Gastroesophageal sphincter (tissue), 4 donors: ENCODE results near the gene OR5B2. TPM values are rescaled to one million over a fixed set of nuclear protein-coding genes. Genes with fewer than 3 reads are reported as not detected.

Source experiments
- ATAC-seq: fragments of 150-250 bp; one replicate; pipeline ENCODE4 v1.9.1; 2016; ENCODE audit warnings: mild to moderate bottlenecking, moderate library complexity
- H3K27ac ChIP-seq, 4 donors: fragments of 200-600 bp; sonication (generic) in 3 of 4; 1 replicate in 3 of 4; 2 replicates in 1 of 4; pipeline ENCODE4 v1.5.1; 2016 to 2019
- H3K27me3 ChIP-seq: fragments of 200-600 bp; sonication (generic); one replicate; pipeline ENCODE4 v1.5.1; 2019
- H3K36me3 ChIP-seq, 2 donors: fragments of 200-600 bp; sonication (generic); one replicate each; pipeline ENCODE4 v1.5.1; 2019; ENCODE audit warnings: control low read depth in 1 of 2
- H3K4me1 ChIP-seq, 3 donors: fragments of 200-600 bp; sonication (generic); 1 replicate in 2 of 3; 2 replicates in 1 of 3; pipeline ENCODE4 v1.5.1; 2016 to 2019; ENCODE audit warnings: control low read depth in 2 of 3
- H3K4me3 ChIP-seq, 2 donors: fragments of 200-600 bp; sonication (generic); one replicate each; pipeline ENCODE4 v1.5.1; 2019; ENCODE audit warnings: mild to moderate bottlenecking in 1 of 2, moderate library complexity in 1 of 2
- H3K9me3 ChIP-seq, 3 donors: fragments of 200-600 bp; sonication (generic); one replicate each; pipeline ENCODE4 v1.5.1; 2017 to 2019; ENCODE audit warnings: control low read depth in 2 of 3
- EP300 ChIP-seq: sonication (generic); formaldehyde crosslinking; IDR thresholded peaks from one replicate; pipeline ENCODE4 v1.6.1; 2017; ENCODE audit warnings: antibody characterized with exemption, mild to moderate bottlenecking
- POLR2A ChIP-seq, 2 donors: fragments of 450-650 bp; IDR thresholded peaks; one replicate each; pipeline ENCODE4 v1.6.1; 2017; ENCODE audit warnings: antibody characterized with exemption in 2 of 2, mild to moderate bottlenecking in 2 of 2, moderate library complexity in 1 of 2
- POLR2AphosphoS5 ChIP-seq: sonication (generic); formaldehyde crosslinking; IDR thresholded peaks from one replicate; pipeline ENCODE4 v1.6.1; 2017; ENCODE audit warnings: antibody characterized with exemption
- WGBS, 2 donors: methylation state at CpG; one replicate each; pipeline ENCODE4 v1.1.5; 2018; ENCODE audit warnings: low coverage in 1 of 2; 5-methylcytosine and 5-hydroxymethylcytosine counted together
- total RNA-seq, 4 donors: library from RNA; depleted of rRNA; stranded (reverse); fragments of >200 nt; gene quantifications; one replicate each; pipeline ENCODE4 v1.1.0, GENCODE V29; 2016
- TF ChIP-seq, protein P1 (sequence below), 4 experiments: fragments of 200-600 bp in 2 of 4; fragments of 450-650 bp in 2 of 4; sonication (generic) in 1 of 4; IDR thresholded peaks; one replicate each; pipeline ENCODE4 v1.5.1; 2017 to 2019; ENCODE audit warnings: antibody characterized with exemption in 4 of 4, mild to moderate bottlenecking in 2 of 4, moderate library complexity in 2 of 4

OR5B2 gene
- not detected for total RNA-seq

DNA sequence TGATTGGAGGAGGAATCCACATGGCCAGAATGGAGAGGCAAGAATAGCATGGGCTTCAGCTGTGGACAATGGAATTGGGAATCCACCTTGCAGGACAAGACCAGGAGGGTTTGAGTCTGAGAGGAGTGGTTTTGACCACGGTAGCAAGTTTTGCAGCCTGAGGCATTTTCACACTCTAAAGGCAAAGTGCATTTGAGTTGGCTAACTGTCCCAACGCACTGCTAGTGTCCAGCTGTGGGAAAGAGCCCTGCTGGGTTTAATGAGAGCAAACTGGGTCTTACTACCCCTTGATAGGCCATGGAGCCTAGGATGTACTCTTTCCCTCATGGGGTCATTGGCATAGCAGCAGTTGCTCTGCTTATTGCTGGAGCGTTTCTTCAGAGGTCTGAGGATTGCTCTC lies at the start of gene OR5B2:
Gene OR5B2, minus strand, starts transcription at position 101 of the 400 bp plus-strand sequence. CDS start 4,860 bp downstream, outside the sequence.
- ATAC-seq: no peak
- TF ChIP-seq POLR2AphosphoS5 (no peak), EP300 (no peak), POLR2A (IDR thresholded peaks at IDR 0.05) (no peak)
- TF ChIP-seq, protein P1, sequence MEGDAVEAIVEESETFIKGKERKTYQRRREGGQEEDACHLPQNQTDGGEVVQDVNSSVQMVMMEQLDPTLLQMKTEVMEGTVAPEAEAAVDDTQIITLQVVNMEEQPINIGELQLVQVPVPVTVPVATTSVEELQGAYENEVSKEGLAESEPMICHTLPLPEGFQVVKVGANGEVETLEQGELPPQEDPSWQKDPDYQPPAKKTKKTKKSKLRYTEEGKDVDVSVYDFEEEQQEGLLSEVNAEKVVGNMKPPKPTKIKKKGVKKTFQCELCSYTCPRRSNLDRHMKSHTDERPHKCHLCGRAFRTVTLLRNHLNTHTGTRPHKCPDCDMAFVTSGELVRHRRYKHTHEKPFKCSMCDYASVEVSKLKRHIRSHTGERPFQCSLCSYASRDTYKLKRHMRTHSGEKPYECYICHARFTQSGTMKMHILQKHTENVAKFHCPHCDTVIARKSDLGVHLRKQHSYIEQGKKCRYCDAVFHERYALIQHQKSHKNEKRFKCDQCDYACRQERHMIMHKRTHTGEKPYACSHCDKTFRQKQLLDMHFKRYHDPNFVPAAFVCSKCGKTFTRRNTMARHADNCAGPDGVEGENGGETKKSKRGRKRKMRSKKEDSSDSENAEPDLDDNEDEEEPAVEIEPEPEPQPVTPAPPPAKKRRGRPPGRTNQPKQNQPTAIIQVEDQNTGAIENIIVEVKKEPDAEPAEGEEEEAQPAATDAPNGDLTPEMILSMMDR (IDR thresholded peaks at IDR 0.05): no peak
- no peaks in the 10 kb centered on the region for H3K27me3 ChIP-seq
- peaks cover 0 to 15% (median 0%) of the 10 kb centered on the region in 3 donors for H3K9me3 ChIP-seq
- no peaks in the 10 kb centered on the region for H3K36me3 ChIP-seq
- no peak within 1 kb of the TSS for H3K4me3 ChIP-seq
- 58 to 70% methylated on average over 2 of the region's 3 CpGs for WGBS, 2 donors
- no peak within 1 kb of the TSS for H3K27ac ChIP-seq
- no peaks in the 10 kb centered on the region for H3K4me1 ChIP-seq

DNA sequence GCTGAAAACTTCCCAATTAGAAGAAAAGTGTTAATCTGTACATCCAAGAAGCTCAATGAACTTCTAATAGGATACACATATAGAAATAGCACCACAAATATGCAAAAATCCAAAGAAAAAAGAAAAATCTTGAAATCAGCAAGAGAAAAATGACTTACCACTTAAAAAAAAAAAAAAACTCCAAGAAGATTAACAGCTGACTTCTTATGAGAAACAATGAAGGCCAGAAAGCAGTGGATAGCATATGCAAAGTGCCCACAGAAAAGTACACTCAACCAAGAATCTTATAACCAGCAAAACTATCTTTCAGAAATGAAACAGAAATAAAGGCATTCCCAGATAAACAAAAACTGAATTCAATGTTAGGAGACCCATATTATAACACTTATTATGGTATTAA lies 44.0 kb upstream of the OR5B2 start:
- no peak overlapping the region for H3K27ac ChIP-seq
- TF ChIP-seq POLR2AphosphoS5 (no peak), POLR2A (IDR thresholded peaks at IDR 0.05) (no peak), EP300 (no peak)
- TF ChIP-seq, protein P1 (IDR thresholded peaks at IDR 0.05): no peak
- no peaks in the 10 kb centered on the region for H3K4me1 ChIP-seq
- no peaks in the 10 kb centered on the region for H3K36me3 ChIP-seq
- no peak overlapping the region for H3K4me3 ChIP-seq
- H3K27me3 ChIP-seq: no peaks in the 10 kb centered on the region
- ATAC-seq: no peak
- peaks cover 0 to 31% (median 0%) of the 10 kb centered on the region in 3 donors for H3K9me3 ChIP-seq

DNA sequence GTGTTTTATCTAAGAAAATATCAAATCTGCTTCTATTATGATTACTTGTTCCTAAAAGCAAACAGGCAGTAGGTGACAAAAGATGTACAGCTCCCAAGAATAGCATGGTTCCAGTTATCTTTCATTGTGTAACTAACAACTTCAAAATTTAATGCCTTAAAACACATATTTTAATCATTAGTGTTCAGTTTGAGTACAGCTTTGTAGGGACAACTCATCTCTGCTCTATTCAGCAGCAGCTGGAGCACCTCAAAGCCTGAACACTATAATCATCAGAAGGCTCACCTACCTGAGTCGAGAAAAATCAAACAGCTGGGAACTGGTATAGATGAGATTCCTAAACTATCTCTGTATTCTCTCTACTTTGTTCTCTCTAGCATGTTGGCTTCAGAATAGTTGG lies 38.4 kb upstream of the OR5B2 start:
- TF ChIP-seq POLR2A (IDR thresholded peaks at IDR 0.05): no peak
- TF ChIP-seq POLR2AphosphoS5: no peak
- no peak for TF ChIP-seq EP300
- TF ChIP-seq, protein P1 (IDR thresholded peaks at IDR 0.05): no peak
- 50 to 75% methylated on average over 1 of the region's 1 CpG for WGBS, 2 donors
- Histone ChIP-seq H3K27me3 (no peaks in the 10 kb centered on the region), H3K36me3 (no peaks in the 10 kb centered on the region), H3K27ac (no peak overlapping the region), H3K4me3 (no peak overlapping the region), H3K4me1 (no peaks in the 10 kb centered on the region), H3K9me3 (peaks cover 0 to 17% (median 0%) of the 10 kb centered on the region in 3 donors)
- ATAC-seq: no peak

DNA sequence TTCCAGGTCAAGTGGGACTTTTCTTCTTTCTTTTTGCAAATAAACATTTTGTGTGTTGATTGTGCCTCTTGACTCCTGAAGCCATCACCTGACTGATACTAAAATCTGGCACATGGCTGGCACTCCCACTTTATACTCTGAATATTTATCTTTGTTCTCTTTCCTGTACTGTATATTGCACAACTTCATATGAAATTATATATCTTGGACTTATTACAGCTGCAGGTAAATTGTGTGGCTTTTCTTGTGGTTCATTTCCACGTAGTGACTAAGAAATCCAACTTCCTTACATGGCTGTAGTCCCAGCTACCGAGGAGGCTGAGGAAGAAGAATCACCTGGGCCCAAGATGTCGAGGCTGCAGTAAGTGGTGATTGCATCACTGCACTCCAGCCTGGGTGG lies 37.8 kb upstream of the OR5B2 start:
- no peaks in the 10 kb centered on the region for H3K36me3 ChIP-seq
- WGBS, 2 donors: 49% methylated on average over 3 of the region's 3 CpGs; no CpG with 5 or more reads in 1 of the 2 donors
- peaks cover 0 to 14% (median 0%) of the 10 kb centered on the region in 3 donors for H3K9me3 ChIP-seq
- no peak for ATAC-seq
- no peak overlapping the region for H3K27ac ChIP-seq
- H3K4me1 ChIP-seq: no peaks in the 10 kb centered on the region
- no peaks in the 10 kb centered on the region for H3K27me3 ChIP-seq
- H3K4me3 ChIP-seq: no peak overlapping the region
- TF ChIP-seq POLR2AphosphoS5 (no peak), EP300 (no peak)
- TF ChIP-seq, protein P1 (IDR thresholded peaks at IDR 0.05): no peak

DNA sequence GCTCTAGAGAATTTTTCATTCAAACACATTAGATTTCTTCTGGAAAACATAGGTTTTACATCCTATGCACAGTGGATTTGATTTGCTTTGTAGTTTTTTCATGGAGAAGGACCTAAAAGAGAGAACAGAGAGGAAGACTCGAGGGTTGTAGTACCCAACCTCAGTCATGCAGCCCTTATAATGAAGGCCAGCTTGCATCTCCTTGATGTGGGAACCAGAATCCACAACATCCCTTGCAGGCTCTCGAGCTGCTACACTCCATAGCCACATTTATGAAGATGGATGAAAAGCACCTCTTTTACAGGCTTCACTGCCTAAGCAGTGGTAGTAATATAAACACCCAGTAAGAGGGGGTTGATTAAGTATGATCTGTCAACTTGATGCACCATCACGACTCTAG lies 23.7 kb upstream of the OR5B2 start:
- Histone ChIP-seq H3K4me1 (no peaks in the 10 kb centered on the region), H3K27me3 (no peaks in the 10 kb centered on the region), H3K4me3 (no peak overlapping the region), H3K9me3 (peaks cover 0 to 34% (median 0%) of the 10 kb centered on the region in 3 donors), H3K36me3 (no peaks in the 10 kb centered on the region), H3K27ac (no peak overlapping the region)
- no peak for ATAC-seq
- WGBS, 2 donors: 57% methylated on average over 2 of the region's 3 CpGs; no CpG with 5 or more reads in 1 of the 2 donors
- TF ChIP-seq, protein P1 (IDR thresholded peaks at IDR 0.05): no peak
- TF ChIP-seq POLR2A (IDR thresholded peaks at IDR 0.05) (no peak), EP300 (no peak), POLR2AphosphoS5 (no peak)
